ENCODE measurements around the gene CHST13.

CHST13 gene

GRCh38 chr3:126496894-126497850 lies 26.8 kb upstream of the CHST13 start:
- WGBS, 2 experiments = 85% methylated on average over 21 of the region's 21 CpGs
- no peak overlapping the region for H3K27ac ChIP-seq (ENCODE audit: insufficient read depth, low read depth, low read length, poor library complexity, severe bottlenecking)
- H3K4me3 ChIP-seq (ENCODE audit: insufficient read depth, low read depth, low read length) = no peak overlapping the region
- H3K27me3 ChIP-seq (ENCODE audit: control insufficient read depth, insufficient read depth, low read length, poor library complexity, severe bottlenecking) = no peaks in the 10 kb centered on the region
- peaks cover 11% of the 10 kb centered on the region for H3K4me1 ChIP-seq (ENCODE audit: control insufficient read depth, insufficient read depth, low read length)
- H3K36me3 ChIP-seq (ENCODE audit: control insufficient read depth, insufficient read depth, low read length) = no peaks in the 10 kb centered on the region
- no peaks in the 10 kb centered on the region for H3K9me3 ChIP-seq (ENCODE audit: control insufficient read depth, low read length)

GRCh38 chr3:126497956-126498355 lies 26.0 kb upstream of the CHST13 start:
- Histone ChIP-seq H3K27ac (ENCODE audit: insufficient read depth, low read depth, low read length, poor library complexity, severe bottlenecking) (no peak overlapping the region), H3K9me3 (ENCODE audit: control insufficient read depth, low read length) (no peaks in the 10 kb centered on the region), H3K4me3 (ENCODE audit: insufficient read depth, low read depth, low read length) (no peak overlapping the region), H3K27me3 (ENCODE audit: control insufficient read depth, insufficient read depth, low read length, poor library complexity, severe bottlenecking) (no peaks in the 10 kb centered on the region), H3K36me3 (ENCODE audit: control insufficient read depth, insufficient read depth, low read length) (no peaks in the 10 kb centered on the region), H3K4me1 (ENCODE audit: control insufficient read depth, insufficient read depth, low read length) (peaks cover 11% of the 10 kb centered on the region)
- 97 to 98% methylated on average over 6 of the region's 6 CpGs for WGBS, 2 experiments

GRCh38 chr3:126498461-126498860 lies 25.5 kb upstream of the CHST13 start:
- 62 to 66% methylated on average over 4 of the region's 4 CpGs for WGBS, 2 experiments
- Histone ChIP-seq H3K36me3 (ENCODE audit: control insufficient read depth, insufficient read depth, low read length) (no peaks in the 10 kb centered on the region), H3K4me3 (ENCODE audit: insufficient read depth, low read depth, low read length) (no peak overlapping the region), H3K9me3 (ENCODE audit: control insufficient read depth, low read length) (no peaks in the 10 kb centered on the region), H3K27ac (ENCODE audit: insufficient read depth, low read depth, low read length, poor library complexity, severe bottlenecking) (no peak overlapping the region), H3K27me3 (ENCODE audit: control insufficient read depth, insufficient read depth, low read length, poor library complexity, severe bottlenecking) (no peaks in the 10 kb centered on the region), H3K4me1 (ENCODE audit: control insufficient read depth, insufficient read depth, low read length) (peaks cover 11% of the 10 kb centered on the region)

- Histone ChIP-seq H3K4me3 (ENCODE audit: insufficient read depth, low read depth, low read length) (no peak overlapping the region), H3K27ac (ENCODE audit: insufficient read depth, low read depth, low read length, poor library complexity, severe bottlenecking) (no peak overlapping the region), H3K36me3 (ENCODE audit: control insufficient read depth, insufficient read depth, low read length) (no peaks in the 10 kb centered on the region), H3K4me1 (ENCODE audit: control insufficient read depth, insufficient read depth, low read length) (peaks cover 11% of the 10 kb centered on the region), H3K9me3 (ENCODE audit: control insufficient read depth, low read length) (no peaks in the 10 kb centered on the region), H3K27me3 (ENCODE audit: control insufficient read depth, insufficient read depth, low read length, poor library complexity, severe bottlenecking) (no peaks in the 10 kb centered on the region)
- WGBS, 2 experiments = 63 to 69% methylated on average over 10 of the region's 10 CpGs
These were observed 25.0 kb upstream of the CHST13 start for GRCh38 chr3:126498929-126499328.

GRCh38 chr3:126499401-126499800 lies 24.6 kb upstream of the CHST13 start:
- no peak overlapping the region for H3K27ac ChIP-seq (ENCODE audit: insufficient read depth, low read depth, low read length, poor library complexity, severe bottlenecking)
- 89 to 91% methylated on average over 9 of the region's 9 CpGs for WGBS, 2 experiments
- H3K27me3 ChIP-seq (ENCODE audit: control insufficient read depth, insufficient read depth, low read length, poor library complexity, severe bottlenecking) = no peaks in the 10 kb centered on the region
- H3K4me3 ChIP-seq (ENCODE audit: insufficient read depth, low read depth, low read length) = no peak overlapping the region
- no peaks in the 10 kb centered on the region for H3K36me3 ChIP-seq (ENCODE audit: control insufficient read depth, insufficient read depth, low read length)
- H3K9me3 ChIP-seq (ENCODE audit: control insufficient read depth, low read length) = no peaks in the 10 kb centered on the region
- H3K4me1 ChIP-seq (ENCODE audit: control insufficient read depth, insufficient read depth, low read length) = peaks cover 11% of the 10 kb centered on the region

GRCh38 chr3:126500016-126500415 lies 23.9 kb upstream of the CHST13 start:
- Histone ChIP-seq H3K36me3 (ENCODE audit: control insufficient read depth, insufficient read depth, low read length) (no peaks in the 10 kb centered on the region), H3K4me3 (ENCODE audit: insufficient read depth, low read depth, low read length) (no peak overlapping the region), H3K27me3 (ENCODE audit: control insufficient read depth, insufficient read depth, low read length, poor library complexity, severe bottlenecking) (no peaks in the 10 kb centered on the region), H3K9me3 (ENCODE audit: control insufficient read depth, low read length) (no peaks in the 10 kb centered on the region), H3K4me1 (ENCODE audit: control insufficient read depth, insufficient read depth, low read length) (peaks cover 11% of the 10 kb centered on the region), H3K27ac (ENCODE audit: insufficient read depth, low read depth, low read length, poor library complexity, severe bottlenecking) (no peak overlapping the region)
- 88 to 90% methylated on average over 7 of the region's 7 CpGs for WGBS, 2 experiments

- H3K27ac ChIP-seq (ENCODE audit: insufficient read depth, low read depth, low read length, poor library complexity, severe bottlenecking) = no peak overlapping the region
- H3K36me3 ChIP-seq (ENCODE audit: control insufficient read depth, insufficient read depth, low read length) = no peaks in the 10 kb centered on the region
- 76 to 84% methylated on average over 5 of the region's 5 CpGs for WGBS, 2 experiments
- no peaks in the 10 kb centered on the region for H3K9me3 ChIP-seq (ENCODE audit: control insufficient read depth, low read length)
- peaks cover 11% of the 10 kb centered on the region for H3K4me1 ChIP-seq (ENCODE audit: control insufficient read depth, insufficient read depth, low read length)
- H3K4me3 ChIP-seq (ENCODE audit: insufficient read depth, low read depth, low read length) = no peak overlapping the region
- no peaks in the 10 kb centered on the region for H3K27me3 ChIP-seq (ENCODE audit: control insufficient read depth, insufficient read depth, low read length, poor library complexity, severe bottlenecking)
These were observed 22.9 kb upstream of the CHST13 start for GRCh38 chr3:126501054-126501453.

- no peak overlapping the region for H3K4me3 ChIP-seq (ENCODE audit: insufficient read depth, low read depth, low read length)
- 68 to 69% methylated on average over 7 of the region's 7 CpGs for WGBS, 2 experiments
- no peaks in the 10 kb centered on the region for H3K9me3 ChIP-seq (ENCODE audit: control insufficient read depth, low read length)
- no peaks in the 10 kb centered on the region for H3K36me3 ChIP-seq (ENCODE audit: control insufficient read depth, insufficient read depth, low read length)
- H3K4me1 ChIP-seq (ENCODE audit: control insufficient read depth, insufficient read depth, low read length) = peaks cover 11% of the 10 kb centered on the region
- H3K27me3 ChIP-seq (ENCODE audit: control insufficient read depth, insufficient read depth, low read length, poor library complexity, severe bottlenecking) = no peaks in the 10 kb centered on the region
- H3K27ac ChIP-seq (ENCODE audit: insufficient read depth, low read depth, low read length, poor library complexity, severe bottlenecking) = no peak overlapping the region
These were observed 22.2 kb upstream of the CHST13 start for GRCh38 chr3:126501736-126502135.

- no peaks in the 10 kb centered on the region for H3K27me3 ChIP-seq (ENCODE audit: control insufficient read depth, insufficient read depth, low read length, poor library complexity, severe bottlenecking)
- H3K9me3 ChIP-seq (ENCODE audit: control insufficient read depth, low read length) = no peaks in the 10 kb centered on the region
- H3K27ac ChIP-seq (ENCODE audit: insufficient read depth, low read depth, low read length, poor library complexity, severe bottlenecking) = no peak overlapping the region
- no peaks in the 10 kb centered on the region for H3K36me3 ChIP-seq (ENCODE audit: control insufficient read depth, insufficient read depth, low read length)
- peaks cover 11% of the 10 kb centered on the region for H3K4me1 ChIP-seq (ENCODE audit: control insufficient read depth, insufficient read depth, low read length)
- H3K4me3 ChIP-seq (ENCODE audit: insufficient read depth, low read depth, low read length) = no peak overlapping the region
- WGBS, 2 experiments = 86 to 90% methylated on average over 1 of the region's 1 CpG
These were observed 21.3 kb upstream of the CHST13 start for GRCh38 chr3:126502656-126503055.

GRCh38 chr3:126503701-126504100 lies 20.3 kb upstream of the CHST13 start:
- Histone ChIP-seq H3K9me3 (ENCODE audit: control insufficient read depth, low read length) (no peaks in the 10 kb centered on the region), H3K36me3 (ENCODE audit: control insufficient read depth, insufficient read depth, low read length) (no peaks in the 10 kb centered on the region), H3K4me3 (ENCODE audit: insufficient read depth, low read depth, low read length) (no peak overlapping the region), H3K27ac (ENCODE audit: insufficient read depth, low read depth, low read length, poor library complexity, severe bottlenecking) (no peak overlapping the region), H3K27me3 (ENCODE audit: control insufficient read depth, insufficient read depth, low read length, poor library complexity, severe bottlenecking) (no peaks in the 10 kb centered on the region), H3K4me1 (ENCODE audit: control insufficient read depth, insufficient read depth, low read length) (peaks cover 11% of the 10 kb centered on the region)
- 93% methylated on average over 10 of the region's 10 CpGs for WGBS, 2 experiments

All from ectodermal cell (in vitro differentiated cells).